Tibial artery (tissue), 4 donors: ENCODE data around the gene COX7B.
"Not testable (repeated sequence)": the region's sequence is repeated elsewhere in the genome, so short reads cannot be mapped to it uniquely, and the experiment has no call there.

Experiments
- DNase-seq, 2 donors: peaks; one replicate each; pipeline ENCODE4 v3.0.0-alpha.2; 2019
- H3K27ac ChIP-seq, 2 donors: fragments of 200-600 bp; sonication (generic) in 1 of 2; 1 replicate in 1 of 2; 2 replicates in 1 of 2; pipeline ENCODE4 v1.5.1; 2018 to 2019; ENCODE audit warnings: mild to moderate bottlenecking in 1 of 2
- H3K27me3 ChIP-seq, 2 donors: fragments of 200-600 bp; sonication (generic) in 1 of 2; one replicate each; pipeline versions ENCODE4 v1.5.1 to v1.6.0; 2016 to 2019
- H3K36me3 ChIP-seq, 3 donors: fragments of 200-600 bp; sonication (generic) in 2 of 3; one replicate each; pipeline ENCODE4 v1.5.1; 2016 to 2019; ENCODE audit warnings: mild to moderate bottlenecking in 2 of 3
- H3K4me1 ChIP-seq, 4 donors: fragments of 200-600 bp; sonication (generic) in 2 of 4; 1 replicate in 3 of 4; 2 replicates in 1 of 4; pipeline ENCODE4 v1.5.1; 2016 to 2019
- H3K4me3 ChIP-seq, 2 donors: fragments of 200-600 bp; sonication (generic) in 1 of 2; 1 replicate in 1 of 2; 2 replicates in 1 of 2; pipeline ENCODE4 v1.5.1; 2018 to 2019; ENCODE audit warnings: mild to moderate bottlenecking in 2 of 2
- H3K9me3 ChIP-seq, 3 donors: fragments of 200-600 bp; sonication (generic) in 1 of 3; one replicate each; pipeline ENCODE4 v1.5.1; 2016 to 2019
- intact Hi-C: fragments of 100-400 bp; cut with DNase I; formaldehyde crosslinking; loops from one replicate; pipeline ENCODE4 v1.15.0; 2023; ENCODE audit warnings: low total_unique reads
- TF ChIP-seq, protein P1 (sequence below), 2 experiments: fragments of 200-600 bp in 1 of 2; fragments of 450-650 bp in 1 of 2; IDR thresholded peaks; one replicate each; pipeline ENCODE4 v1.5.1; 2017 to 2019; ENCODE audit warnings: antibody characterized with exemption in 2 of 2, mild to moderate bottlenecking in 1 of 2, moderate library complexity in 1 of 2

Gene COX7B

GRCh38 chrX:77899081-77899828 is at the start of gene COX7B:
COX7B (plus strand) TSS chrX:77899468; CDS start chrX:77899554, 86 bp downstream.
- peaks cover 0 to 9% (median 4%) of the 10 kb centered on the region in 3 donors for H3K36me3 ChIP-seq
- H3K27me3 ChIP-seq: no peaks in the 10 kb centered on the region
- H3K27ac ChIP-seq: peak within 1 kb of the TSS; percentile 77 to 81
- peaks cover 0 to 15% (median 2%) of the 10 kb centered on the region in 4 donors for H3K4me1 ChIP-seq
- TF ChIP-seq, protein P1, sequence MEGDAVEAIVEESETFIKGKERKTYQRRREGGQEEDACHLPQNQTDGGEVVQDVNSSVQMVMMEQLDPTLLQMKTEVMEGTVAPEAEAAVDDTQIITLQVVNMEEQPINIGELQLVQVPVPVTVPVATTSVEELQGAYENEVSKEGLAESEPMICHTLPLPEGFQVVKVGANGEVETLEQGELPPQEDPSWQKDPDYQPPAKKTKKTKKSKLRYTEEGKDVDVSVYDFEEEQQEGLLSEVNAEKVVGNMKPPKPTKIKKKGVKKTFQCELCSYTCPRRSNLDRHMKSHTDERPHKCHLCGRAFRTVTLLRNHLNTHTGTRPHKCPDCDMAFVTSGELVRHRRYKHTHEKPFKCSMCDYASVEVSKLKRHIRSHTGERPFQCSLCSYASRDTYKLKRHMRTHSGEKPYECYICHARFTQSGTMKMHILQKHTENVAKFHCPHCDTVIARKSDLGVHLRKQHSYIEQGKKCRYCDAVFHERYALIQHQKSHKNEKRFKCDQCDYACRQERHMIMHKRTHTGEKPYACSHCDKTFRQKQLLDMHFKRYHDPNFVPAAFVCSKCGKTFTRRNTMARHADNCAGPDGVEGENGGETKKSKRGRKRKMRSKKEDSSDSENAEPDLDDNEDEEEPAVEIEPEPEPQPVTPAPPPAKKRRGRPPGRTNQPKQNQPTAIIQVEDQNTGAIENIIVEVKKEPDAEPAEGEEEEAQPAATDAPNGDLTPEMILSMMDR (IDR thresholded peaks at IDR 0.05): peak; percentile 27
- no peaks in the 10 kb centered on the region for H3K9me3 ChIP-seq
- intact Hi-C loops: no loop called here
- peak; percentile 46 to 74 for DNase-seq
- peak within 1 kb of the TSS; percentile 56 to 60 for H3K4me3 ChIP-seq

- no peak overlapping the region for H3K4me3 ChIP-seq
- TF ChIP-seq, protein P1 (IDR thresholded peaks at IDR 0.05): no peak
- H3K9me3 ChIP-seq: no peaks in the 10 kb centered on the region
- DNase-seq: no peak
- intact Hi-C loops: no loop called here
- no peaks in the 10 kb centered on the region for H3K27me3 ChIP-seq
- H3K36me3 ChIP-seq: peaks cover 0 to 11% (median 3%) of the 10 kb centered on the region in 3 donors
- H3K27ac ChIP-seq: no peak overlapping the region
- no peaks in the 10 kb centered on the region for H3K4me1 ChIP-seq
Measured at GRCh38 chrX:77875372-77875771, 23.9 kb upstream of the COX7B start.

DNA sequence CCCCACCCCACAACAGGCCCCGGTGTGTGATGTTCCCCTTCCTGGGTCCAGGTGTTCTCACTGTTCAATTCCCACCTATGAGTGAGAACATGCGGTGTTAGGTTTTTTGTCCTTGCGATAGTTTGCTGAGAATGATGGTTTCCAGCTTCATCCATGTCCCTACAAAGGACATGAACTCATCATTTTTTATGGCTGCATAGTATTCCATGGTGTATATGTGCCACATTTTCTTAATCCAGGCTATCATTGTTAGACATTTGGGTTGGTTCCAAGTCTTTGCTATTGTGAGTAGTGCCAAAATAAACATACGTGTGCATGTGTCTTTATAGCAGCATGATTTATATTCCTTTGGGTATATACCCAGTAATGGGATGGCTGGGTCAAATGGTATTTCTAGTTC is 17.9 kb upstream of the COX7B start:
- H3K36me3 ChIP-seq, DNase-seq, H3K27ac ChIP-seq, intact Hi-C loops, H3K4me3 ChIP-seq, H3K4me1 ChIP-seq, H3K27me3 ChIP-seq, H3K9me3 ChIP-seq: not testable (repeated sequence)

- Histone ChIP-seq H3K27me3 (no peaks in the 10 kb centered on the region), H3K4me3 (no peak overlapping the region), H3K9me3 (no peaks in the 10 kb centered on the region), H3K27ac (no peak overlapping the region), H3K4me1 (peaks cover 0 to 29% (median 0%) of the 10 kb centered on the region in 4 donors), H3K36me3 (no peaks in the 10 kb centered on the region)
- intact Hi-C loops: no loop called here
- TF ChIP-seq, protein P1 (IDR thresholded peaks at IDR 0.05): no peak
- DNase-seq: no peak
Measured at GRCh38 chrX:77892887-77893286, 6.4 kb upstream of the COX7B start.

DNA sequence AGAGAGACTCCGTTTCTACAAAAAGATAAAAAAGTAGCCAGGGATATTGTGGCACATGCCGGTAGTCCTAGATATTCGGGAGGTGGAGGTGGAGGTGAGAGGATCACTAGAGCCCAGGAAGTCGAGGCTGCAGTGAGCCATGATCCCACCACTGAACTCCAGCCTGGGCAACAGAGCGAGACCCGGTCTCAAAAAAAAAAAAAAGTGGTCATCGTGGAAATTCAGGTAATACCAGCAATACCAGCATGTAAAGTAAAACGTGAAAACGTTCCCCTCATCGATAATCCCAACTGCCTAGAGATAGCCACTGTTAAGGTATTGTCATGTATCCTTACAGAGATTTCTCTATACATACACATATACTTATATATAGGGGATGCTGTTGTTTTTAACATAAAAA is 5.6 kb upstream of the COX7B start:
- intact Hi-C loops: no loop called here
- H3K27ac ChIP-seq: no peak overlapping the region
- no peak for DNase-seq
- H3K36me3 ChIP-seq: no peaks in the 10 kb centered on the region
- no peaks in the 10 kb centered on the region for H3K27me3 ChIP-seq
- H3K9me3 ChIP-seq: no peaks in the 10 kb centered on the region
- peaks cover 0 to 29% (median 0%) of the 10 kb centered on the region in 4 donors for H3K4me1 ChIP-seq
- H3K4me3 ChIP-seq: peak overlapping the region; percentile 71 to 73
- TF ChIP-seq, protein P1 (IDR thresholded peaks at IDR 0.05): no peak
